Mucosa of descending colon (tissue), 3 donors: ENCODE data around the gene C19orf12. TPM values are rescaled to one million over a fixed set of nuclear protein-coding genes. Genes with fewer than 3 reads are reported as not detected.

Source experiments
- ATAC-seq: fragments of 200-7000 bp; cut with Tn5 transposase; one replicate; pipeline ENCODE4 v1.9.1; 2020; ENCODE audit warnings: mild to moderate bottlenecking, moderate library complexity
- DNase-seq, 3 donors: peaks; one replicate each; pipeline ENCODE4 v3.0.0-alpha.2; 2020
- H3K36me3 ChIP-seq: fragments of 200-600 bp; one replicate; pipeline ENCODE4 v1.8.0; 2021; ENCODE audit warnings: low read depth, mild to moderate bottlenecking
- H3K4me1 ChIP-seq: fragments of 200-600 bp; one replicate; pipeline ENCODE4 v1.8.0; 2021; ENCODE audit warnings: low read depth, mild to moderate bottlenecking
- H3K4me3 ChIP-seq: fragments of 200-600 bp; one replicate; pipeline ENCODE4 v1.8.0; 2021; ENCODE audit warnings: mild to moderate bottlenecking
- H3K9me3 ChIP-seq: fragments of 200-600 bp; one replicate; pipeline ENCODE4 v1.8.0; 2021; ENCODE audit warnings: mild to moderate bottlenecking
- CTCF ChIP-seq: fragments of 200-600 bp; IDR thresholded peaks from one replicate; pipeline ENCODE4 v1.8.0; 2022; ENCODE audit warnings: antibody characterized with exemption, mild to moderate bottlenecking
- intact Hi-C, 2 donors: fragments of 100-400 bp; cut with DNase I in 1 of 2; cut with micrococcal nuclease in 1 of 2; formaldehyde crosslinking; loops; one replicate each; pipeline versions ENCODE4 v1.11.0 to v1.11.1; 2022; cut with DNase I, micrococcal nuclease
- total RNA-seq, 3 donors: library from RNA; stranded (reverse); fragmentation: NEBNext Ultra II Directional in 2 of 3; extraction: Animal tissue kit (Norgen Biotek cat#: 25700) in 2 of 3; gene quantifications; one replicate each; pipeline versions ENCODE4 v1.2.1 to v1.2.4, GENCODE V29; 2021 to 2023
- donor health status: DM: no; HTN: no; CAD: no; lungs with moderate emphysema.
- donor health status: DM: no; HTN: no; CAD: no.
- donor health status: DM: no; HTN: yes; CAD: no.

C19orf12 gene
- total RNA-seq, 3 donors from 2014 or later, result 17.0 to 26.6 (median 18.4) TPM

- ATAC-seq, result no peak
- H3K4me1 ChIP-seq, result no peaks in the 10 kb centered on the region
- TF ChIP-seq CTCF, result no peak
- H3K9me3 ChIP-seq, result no peaks in the 10 kb centered on the region
- DNase-seq, result no peak
- no peaks in the 10 kb centered on the region for H3K36me3 ChIP-seq
- intact Hi-C loops, result no loop called here
- H3K4me3 ChIP-seq, result no peak overlapping the region
Observed at GRCh38 chr19:29759359-29759758, 44.3 kb upstream of the C19orf12 start.

DNA sequence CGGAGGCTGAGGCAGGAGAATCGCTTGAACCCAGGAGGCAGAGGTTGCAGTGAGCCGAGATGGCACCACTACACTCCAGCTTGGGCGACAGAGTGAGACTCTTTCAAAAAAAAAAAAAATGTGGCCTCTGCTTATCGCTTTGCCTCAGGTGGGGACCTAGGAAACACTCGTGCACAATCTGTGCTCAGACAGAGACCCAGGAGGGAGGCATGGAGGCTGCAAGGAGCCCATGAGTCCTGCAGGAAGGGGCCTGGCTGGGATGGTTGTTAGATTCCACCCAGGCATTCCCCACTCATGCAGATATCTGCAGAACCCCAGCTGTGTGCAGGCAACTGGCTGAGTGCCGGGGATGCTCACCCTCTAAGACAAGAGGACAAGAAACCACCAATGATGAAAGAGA is 43.8 kb upstream of the C19orf12 start:
- ATAC-seq (no peak), DNase-seq (no peak)
- H3K4me1 ChIP-seq, result no peaks in the 10 kb centered on the region
- H3K36me3 ChIP-seq, result no peaks in the 10 kb centered on the region
- no peak for TF ChIP-seq CTCF
- no peaks in the 10 kb centered on the region for H3K9me3 ChIP-seq
- H3K4me3 ChIP-seq, result no peak overlapping the region
- intact Hi-C loops, result no loop called here

DNA sequence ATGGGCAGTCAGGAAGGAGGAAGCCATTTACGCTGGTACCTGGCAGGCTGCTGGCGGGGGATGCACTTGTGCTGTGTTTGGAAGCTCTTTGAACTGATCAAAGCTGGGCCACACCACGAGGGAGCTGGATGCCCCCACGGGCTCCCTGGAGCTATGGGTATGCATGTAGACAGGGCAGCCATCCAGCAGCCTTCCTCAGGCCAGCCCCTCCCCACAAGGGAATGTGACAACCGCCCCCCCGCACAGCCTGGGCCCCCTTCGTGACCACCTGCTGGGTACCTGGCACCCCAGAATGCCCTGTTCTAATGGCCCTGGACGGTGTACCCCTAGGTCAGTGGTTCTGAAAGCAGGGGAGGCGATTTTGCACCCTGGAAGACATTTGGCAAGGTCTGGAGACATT is 42.5 kb upstream of the C19orf12 start:
- no peaks in the 10 kb centered on the region for H3K36me3 ChIP-seq
- DNase-seq (no peak), ATAC-seq (no peak)
- intact Hi-C loops, result no loop called here
- no peak overlapping the region for H3K4me3 ChIP-seq
- no peak for TF ChIP-seq CTCF
- no peaks in the 10 kb centered on the region for H3K4me1 ChIP-seq
- no peaks in the 10 kb centered on the region for H3K9me3 ChIP-seq

- peak in 1 of 3 donors; percentile 26 for DNase-seq
- no peak for TF ChIP-seq CTCF
- no peak for ATAC-seq
- intact Hi-C loops, result no loop called here
- Histone ChIP-seq H3K4me1 (no peaks in the 10 kb centered on the region), H3K4me3 (no peak overlapping the region), H3K36me3 (no peaks in the 10 kb centered on the region), H3K9me3 (no peaks in the 10 kb centered on the region)
Observed at GRCh38 chr19:29753934-29754305, 38.9 kb upstream of the C19orf12 start.

- Histone ChIP-seq H3K9me3 (no peaks in the 10 kb centered on the region), H3K4me1 (no peaks in the 10 kb centered on the region), H3K36me3 (no peaks in the 10 kb centered on the region), H3K4me3 (no peak overlapping the region)
- no peak for TF ChIP-seq CTCF
- peak in 1 of 3 donors; percentile 26 for DNase-seq
- intact Hi-C loops, result no loop called here
- no peak for ATAC-seq
Observed at GRCh38 chr19:29753190-29753933, 38.3 kb upstream of the C19orf12 start.
